GM12874 (cell line): ENCODE measurements around the gene AMN.

Source experiments
- TF ChIP-seq, protein P1 (sequence below): IDR thresholded peaks from 2 replicates; pipeline ENCODE4 v1.5.1; 2011; ENCODE audit warnings: low read depth, mild to moderate bottlenecking, control low read depth, low read length, moderate library complexity; ENCODE audit not compliant: insufficient read depth

The AMN gene

DNA sequence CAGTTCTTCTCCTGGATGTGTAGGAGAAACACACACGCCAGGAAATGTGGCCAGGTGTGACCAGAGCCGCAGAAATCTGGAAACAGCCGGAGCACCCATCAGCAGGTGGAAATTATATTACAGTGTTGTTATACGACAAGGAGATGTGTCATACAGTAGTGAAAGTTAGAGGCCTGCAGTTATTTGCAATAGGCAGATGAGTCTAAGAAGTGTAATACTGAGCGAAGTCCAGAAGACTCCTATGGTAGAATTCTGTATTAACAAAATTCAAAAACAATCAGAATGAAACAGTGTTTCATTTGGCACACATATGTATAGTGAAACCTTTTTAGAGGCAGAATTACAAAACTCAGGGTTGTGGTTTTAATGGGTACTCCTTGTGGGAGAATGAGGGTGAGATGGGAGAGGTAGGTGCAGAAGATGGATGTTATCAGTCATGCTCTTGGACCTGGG is 39.3 kb upstream of the AMN start:
- TF ChIP-seq, protein P1, sequence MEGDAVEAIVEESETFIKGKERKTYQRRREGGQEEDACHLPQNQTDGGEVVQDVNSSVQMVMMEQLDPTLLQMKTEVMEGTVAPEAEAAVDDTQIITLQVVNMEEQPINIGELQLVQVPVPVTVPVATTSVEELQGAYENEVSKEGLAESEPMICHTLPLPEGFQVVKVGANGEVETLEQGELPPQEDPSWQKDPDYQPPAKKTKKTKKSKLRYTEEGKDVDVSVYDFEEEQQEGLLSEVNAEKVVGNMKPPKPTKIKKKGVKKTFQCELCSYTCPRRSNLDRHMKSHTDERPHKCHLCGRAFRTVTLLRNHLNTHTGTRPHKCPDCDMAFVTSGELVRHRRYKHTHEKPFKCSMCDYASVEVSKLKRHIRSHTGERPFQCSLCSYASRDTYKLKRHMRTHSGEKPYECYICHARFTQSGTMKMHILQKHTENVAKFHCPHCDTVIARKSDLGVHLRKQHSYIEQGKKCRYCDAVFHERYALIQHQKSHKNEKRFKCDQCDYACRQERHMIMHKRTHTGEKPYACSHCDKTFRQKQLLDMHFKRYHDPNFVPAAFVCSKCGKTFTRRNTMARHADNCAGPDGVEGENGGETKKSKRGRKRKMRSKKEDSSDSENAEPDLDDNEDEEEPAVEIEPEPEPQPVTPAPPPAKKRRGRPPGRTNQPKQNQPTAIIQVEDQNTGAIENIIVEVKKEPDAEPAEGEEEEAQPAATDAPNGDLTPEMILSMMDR, result no peak

DNA sequence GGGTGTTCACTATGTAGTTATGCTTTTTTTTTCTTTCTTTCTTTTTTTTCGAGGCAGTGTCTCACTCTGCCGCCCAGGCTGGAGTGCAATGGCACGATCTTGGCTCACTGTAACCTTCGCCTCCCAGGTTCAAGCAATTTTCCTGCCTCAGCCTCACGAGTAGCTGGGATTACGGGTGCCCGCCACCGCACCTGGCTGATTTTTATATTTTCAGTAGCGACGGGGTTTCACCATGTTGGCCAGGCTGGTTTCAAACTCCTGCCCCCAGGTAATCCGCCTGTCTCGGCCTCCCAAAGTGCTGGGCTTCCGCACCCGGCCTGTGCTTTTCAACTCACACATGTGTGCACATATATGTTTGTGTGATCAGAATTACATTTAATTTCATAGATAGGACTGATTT is 38.9 kb upstream of the AMN start:
- TF ChIP-seq, protein P1, result no peak

DNA sequence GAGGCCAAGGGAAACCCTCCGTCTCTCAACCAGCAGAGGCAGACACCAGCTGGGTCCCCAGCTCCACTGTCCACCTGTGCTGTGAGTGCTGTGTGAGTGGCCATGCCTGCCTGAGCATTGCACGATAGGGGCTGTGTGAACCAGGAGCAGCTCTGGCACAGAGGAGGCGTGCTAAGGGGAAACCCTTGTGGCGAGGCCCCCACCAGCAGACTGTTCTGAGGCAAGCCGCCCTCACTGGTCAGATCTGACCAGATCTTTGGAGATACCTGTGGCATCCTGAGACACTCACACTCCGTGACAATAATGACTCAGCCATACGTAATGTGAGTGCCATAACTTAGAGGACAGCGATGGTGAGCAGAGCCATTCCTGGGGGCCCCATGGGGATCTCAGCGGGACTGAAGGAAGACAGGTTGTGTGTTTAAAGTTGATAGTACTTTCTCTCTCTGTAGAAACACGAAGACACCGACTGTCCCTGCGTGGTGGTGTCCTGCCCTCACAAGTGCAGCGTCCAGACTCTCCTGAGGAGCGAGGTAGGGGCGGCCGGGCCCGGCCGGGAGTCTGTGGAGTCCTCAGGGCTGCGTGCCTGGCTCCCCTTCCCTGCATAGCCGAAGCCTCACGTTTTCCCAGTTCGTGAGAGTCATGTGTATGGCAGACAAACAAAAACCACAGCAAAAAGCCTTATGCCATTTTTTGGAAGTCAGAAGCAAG is 36.6 kb upstream of the AMN start:
- TF ChIP-seq, protein P1, result no peak

DNA sequence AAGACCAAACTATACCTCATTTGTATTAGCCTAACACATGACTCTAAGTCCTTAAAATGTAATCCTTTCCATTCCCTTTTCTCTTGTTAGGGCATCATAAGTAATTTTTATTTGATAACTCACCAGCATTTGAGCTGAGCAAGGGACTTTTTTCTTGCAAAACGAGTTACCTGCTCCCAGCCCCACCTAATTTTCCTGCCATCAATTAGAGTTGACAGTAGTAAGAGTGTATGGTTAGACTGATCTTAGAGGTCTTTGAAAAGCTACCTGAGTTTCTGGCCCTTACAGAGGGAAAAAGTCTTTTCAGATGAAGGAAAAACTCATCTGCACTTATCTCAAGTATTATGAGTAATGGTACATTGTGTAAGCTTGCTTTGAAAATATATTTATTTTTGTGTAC is 33.7 kb upstream of the AMN start:
- TF ChIP-seq, protein P1, result no peak

DNA sequence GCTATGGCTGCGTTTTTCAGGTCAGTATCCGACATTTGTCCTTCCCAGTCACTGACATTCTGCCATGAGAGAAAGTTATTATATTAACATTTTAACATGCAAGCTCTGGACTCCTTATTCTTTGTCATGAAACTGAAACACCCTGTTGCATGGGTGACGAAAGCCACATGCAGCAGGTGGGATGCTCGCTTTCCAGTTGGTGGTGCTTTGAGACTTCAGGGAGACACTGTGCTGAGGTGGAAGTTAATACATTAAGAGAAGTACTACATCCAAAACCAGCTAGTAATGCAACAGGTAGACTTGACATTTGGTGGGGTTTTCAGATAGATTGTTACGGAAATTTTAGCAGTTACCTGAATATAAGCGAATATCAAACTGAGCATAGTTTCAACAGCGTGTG is 32.8 kb upstream of the AMN start:
- TF ChIP-seq, protein P1, result no peak

DNA sequence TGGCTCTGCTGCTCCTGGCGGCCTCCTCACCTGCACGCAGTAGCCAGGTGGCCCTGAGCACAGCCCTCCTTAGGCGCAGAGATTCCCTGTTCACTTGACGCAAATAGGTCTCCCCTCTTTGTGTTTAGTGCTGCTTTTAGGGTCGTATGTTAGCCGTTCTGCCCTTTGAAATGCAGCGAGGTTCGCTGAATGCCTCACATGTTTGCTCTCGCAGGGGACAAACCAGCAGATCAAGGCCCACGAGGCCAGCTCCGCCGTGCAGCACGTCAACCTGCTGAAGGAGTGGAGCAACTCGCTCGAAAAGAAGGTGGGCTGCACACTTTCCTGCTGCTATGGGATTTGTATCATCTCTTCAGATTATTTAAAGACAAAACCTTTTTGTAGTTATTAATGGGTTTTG is 31.4 kb upstream of the AMN start:
- TF ChIP-seq, protein P1, result no peak

DNA sequence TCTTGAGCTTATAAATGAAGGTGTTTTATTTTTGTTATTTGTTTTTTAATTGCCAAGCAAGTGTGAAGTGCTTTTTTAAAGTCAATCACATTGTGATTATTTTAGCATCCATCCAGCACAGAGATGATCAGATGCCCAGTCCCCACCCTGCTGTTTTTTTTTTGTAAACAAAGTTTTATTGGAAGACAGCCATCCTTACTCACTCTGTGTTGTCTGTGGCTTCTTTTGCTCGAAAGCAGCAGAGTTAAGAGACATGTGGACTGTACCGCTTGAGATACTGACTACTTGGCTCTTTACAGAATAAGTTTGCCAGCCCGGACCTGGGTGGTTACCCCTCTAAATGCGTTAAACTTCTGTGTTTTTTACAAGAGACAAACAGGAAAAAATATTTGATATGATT is 30.9 kb upstream of the AMN start:
- TF ChIP-seq, protein P1, result no peak
